Testis (tissue), 2 donors: ENCODE measurements around the gene DOCK6.

ENCODE experiments used
- CTCF ChIP-seq, 3 experiments: fragments of 450-650 bp in 2 of 3; fragments of 200-600 bp in 1 of 3; sonication (generic) in 1 of 3; IDR thresholded peaks; one replicate each; pipeline ENCODE4 v1.5.1; 2016 to 2019; ENCODE audit warnings: antibody characterized with exemption in 3 of 3, mild to moderate bottlenecking in 2 of 3, moderate library complexity in 1 of 3
- POLR2A ChIP-seq: fragments of 450-650 bp; IDR thresholded peaks from one replicate; pipeline ENCODE4 v1.6.1; 2017; ENCODE audit warnings: antibody characterized with exemption, mild to moderate bottlenecking, moderate library complexity

- TF ChIP-seq CTCF (IDR thresholded peaks at IDR 0.05) (no peak), POLR2A (no peak)
These were observed 13.5 kb downstream of the DOCK6 start for GRCh38 chr19:11248852-11249251.
